GM12891 (cell line): ENCODE data around the gene ABCA1. TPM values are rescaled to one million over a fixed set of nuclear protein-coding genes. Genes with fewer than 3 reads are reported as not detected.
"Not testable (repeated sequence)": the region's sequence is repeated elsewhere in the genome, so short reads cannot be mapped to it uniquely, and the experiment has no call there.

Experiments
- DNase-seq: peaks from one replicate; pipeline ENCODE4 v3.0.0; 2011; ENCODE audit warnings: low spot score; ENCODE audit not compliant: insufficient read length
- FAIRE-seq: peaks from 2 replicates; lab custom pipeline; 2011; peaks lifted over from hg19 to GRCh38; lab: Jason Lieb, UNC
- PAX5 ChIP-seq: IDR thresholded peaks from 2 replicates; pipeline ENCODE4 v1.6.1; 2011; ENCODE audit warnings: low read length, moderate library complexity, mild to moderate bottlenecking; ENCODE audit not compliant: insufficient read depth, severe bottlenecking
- POLR2A ChIP-seq: IDR thresholded peaks from 2 replicates; pipeline ENCODE4 v1.6.1; 2011; ENCODE audit warnings: low read depth, low read length, control low read depth
- POLR2AphosphoS5 ChIP-seq: IDR thresholded peaks from 2 replicates; pipeline ENCODE4 v1.6.1; 2011; ENCODE audit warnings: low read depth, low read length, control low read depth
- POU2F2 ChIP-seq: IDR thresholded peaks from 2 replicates; pipeline ENCODE4 v1.6.1; 2011; ENCODE audit warnings: low read depth, mild to moderate bottlenecking, control low read depth, low read length, moderate library complexity
- SPI1 ChIP-seq: IDR thresholded peaks from 2 replicates; pipeline ENCODE4 v1.6.1; 2011; ENCODE audit warnings: low read depth, low read length, control low read depth
- TAF1 ChIP-seq: IDR thresholded peaks from 2 replicates; pipeline ENCODE4 v1.6.1; 2011; ENCODE audit warnings: low read depth, low read length, control low read depth
- polyA plus RNA-seq: library from polyadenylated mRNA; unstranded; fragments of >200 nt; gene quantifications from one replicate; pipeline ENCODE4 v1.2.1, GENCODE V29; 2012; ENCODE audit warnings: low read depth, missing spikeins, inconsistent platforms; ENCODE audit not compliant: missing spikeins

ABCA1 gene, protein sequence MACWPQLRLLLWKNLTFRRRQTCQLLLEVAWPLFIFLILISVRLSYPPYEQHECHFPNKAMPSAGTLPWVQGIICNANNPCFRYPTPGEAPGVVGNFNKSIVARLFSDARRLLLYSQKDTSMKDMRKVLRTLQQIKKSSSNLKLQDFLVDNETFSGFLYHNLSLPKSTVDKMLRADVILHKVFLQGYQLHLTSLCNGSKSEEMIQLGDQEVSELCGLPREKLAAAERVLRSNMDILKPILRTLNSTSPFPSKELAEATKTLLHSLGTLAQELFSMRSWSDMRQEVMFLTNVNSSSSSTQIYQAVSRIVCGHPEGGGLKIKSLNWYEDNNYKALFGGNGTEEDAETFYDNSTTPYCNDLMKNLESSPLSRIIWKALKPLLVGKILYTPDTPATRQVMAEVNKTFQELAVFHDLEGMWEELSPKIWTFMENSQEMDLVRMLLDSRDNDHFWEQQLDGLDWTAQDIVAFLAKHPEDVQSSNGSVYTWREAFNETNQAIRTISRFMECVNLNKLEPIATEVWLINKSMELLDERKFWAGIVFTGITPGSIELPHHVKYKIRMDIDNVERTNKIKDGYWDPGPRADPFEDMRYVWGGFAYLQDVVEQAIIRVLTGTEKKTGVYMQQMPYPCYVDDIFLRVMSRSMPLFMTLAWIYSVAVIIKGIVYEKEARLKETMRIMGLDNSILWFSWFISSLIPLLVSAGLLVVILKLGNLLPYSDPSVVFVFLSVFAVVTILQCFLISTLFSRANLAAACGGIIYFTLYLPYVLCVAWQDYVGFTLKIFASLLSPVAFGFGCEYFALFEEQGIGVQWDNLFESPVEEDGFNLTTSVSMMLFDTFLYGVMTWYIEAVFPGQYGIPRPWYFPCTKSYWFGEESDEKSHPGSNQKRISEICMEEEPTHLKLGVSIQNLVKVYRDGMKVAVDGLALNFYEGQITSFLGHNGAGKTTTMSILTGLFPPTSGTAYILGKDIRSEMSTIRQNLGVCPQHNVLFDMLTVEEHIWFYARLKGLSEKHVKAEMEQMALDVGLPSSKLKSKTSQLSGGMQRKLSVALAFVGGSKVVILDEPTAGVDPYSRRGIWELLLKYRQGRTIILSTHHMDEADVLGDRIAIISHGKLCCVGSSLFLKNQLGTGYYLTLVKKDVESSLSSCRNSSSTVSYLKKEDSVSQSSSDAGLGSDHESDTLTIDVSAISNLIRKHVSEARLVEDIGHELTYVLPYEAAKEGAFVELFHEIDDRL (N-terminal part only)
- 0.08 TPM for polyA plus RNA-seq

DNA sequence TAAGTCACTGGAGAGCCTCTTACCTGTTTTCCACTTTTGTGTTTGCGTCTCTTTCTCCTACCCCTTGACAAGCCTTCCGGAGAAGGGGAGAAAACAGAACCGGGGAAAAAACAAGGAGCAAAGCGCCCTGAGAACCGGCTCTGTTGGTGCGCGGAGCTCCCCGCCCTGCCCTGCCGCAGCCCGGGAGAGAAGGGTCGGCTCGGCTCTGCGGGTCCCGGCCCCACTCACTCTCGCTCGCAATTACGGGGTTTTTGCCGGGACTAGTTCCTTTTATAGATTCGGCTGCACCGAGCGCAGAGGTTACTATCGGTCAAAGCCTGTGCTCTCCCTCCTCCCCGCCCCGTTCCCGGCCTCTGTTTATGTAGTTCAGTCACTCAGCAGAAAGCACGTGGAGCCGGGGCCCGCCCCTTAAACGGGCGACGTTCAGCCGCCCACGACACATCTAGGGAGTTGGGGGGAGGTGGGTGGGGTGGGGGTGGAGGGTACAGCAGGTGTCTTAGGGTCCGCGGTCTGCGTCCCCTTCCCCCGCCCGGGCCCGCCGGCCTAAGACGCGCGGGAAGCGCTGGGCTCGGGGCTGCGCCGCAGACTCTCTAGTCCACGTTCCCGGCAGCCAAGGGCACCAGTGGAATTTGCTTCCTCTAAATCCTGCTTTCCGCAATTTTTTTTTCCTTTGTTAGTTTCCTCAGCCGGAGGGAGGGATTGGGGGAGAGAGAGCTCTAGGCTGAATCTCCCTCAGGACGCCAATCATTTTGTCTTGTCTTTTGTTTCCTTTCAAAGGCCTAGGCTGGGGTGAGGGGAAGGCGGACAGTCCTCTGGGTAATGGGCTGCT is at the start of gene ABCA1:
TSS of gene ABCA1 (minus strand) at position 244 of the 829 bp plus-strand sequence. CDS start 24,476 bp downstream, outside the sequence.
- no peak for TF ChIP-seq POLR2AphosphoS5
- no peak for TF ChIP-seq SPI1
- TF ChIP-seq POU2F2, result no peak
- FAIRE-seq, result no peak
- DNase-seq, result peak; percentile 67

DNA sequence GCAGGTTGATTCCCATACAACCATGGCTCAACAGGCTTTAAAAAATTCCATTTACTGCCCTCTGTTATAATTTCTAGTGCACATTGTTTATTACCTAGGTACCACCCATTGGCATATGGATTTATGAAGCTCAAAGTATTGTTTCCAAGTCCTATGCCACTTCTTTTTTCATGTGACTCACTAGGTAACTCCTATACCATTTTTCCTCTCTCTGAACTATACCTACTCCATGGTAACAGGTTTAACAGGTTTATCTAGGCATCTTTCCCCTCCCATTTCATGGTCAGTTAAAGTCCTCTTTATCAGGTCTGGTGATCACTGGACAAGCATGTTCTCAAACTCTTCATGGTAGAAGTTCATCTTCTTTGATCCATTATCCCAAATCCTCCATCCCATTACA is 49.6 kb upstream of the ABCA1 start:
- DNase-seq (no peak), FAIRE-seq (no peak)
- TF ChIP-seq TAF1 (no peak), POU2F2 (no peak), POLR2A (no peak), SPI1 (no peak), PAX5 (no peak), POLR2AphosphoS5 (no peak)

DNA sequence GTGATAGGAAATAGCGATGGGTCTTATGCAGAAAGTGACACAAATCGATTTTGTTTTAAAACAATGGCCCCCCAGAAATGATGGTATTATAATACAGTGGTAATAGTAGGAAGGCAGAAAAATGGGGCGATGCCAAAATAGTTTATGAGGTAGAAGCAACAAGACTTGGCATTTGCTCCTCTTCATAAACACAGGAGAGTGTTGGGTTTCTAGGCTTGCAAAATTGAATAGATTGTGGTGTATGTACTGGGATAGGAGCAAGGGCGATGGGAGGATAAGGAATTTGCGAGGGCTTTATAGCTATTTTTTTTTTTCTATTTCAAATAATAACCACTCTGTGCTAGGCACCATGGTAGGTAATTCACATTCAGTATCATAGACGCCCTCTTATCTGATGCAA is 49.2 kb upstream of the ABCA1 start:
- TF ChIP-seq SPI1 (no peak), POLR2A (no peak), POU2F2 (no peak), POLR2AphosphoS5 (no peak), TAF1 (no peak), PAX5 (no peak)
- FAIRE-seq (no peak), DNase-seq (no peak)

DNA sequence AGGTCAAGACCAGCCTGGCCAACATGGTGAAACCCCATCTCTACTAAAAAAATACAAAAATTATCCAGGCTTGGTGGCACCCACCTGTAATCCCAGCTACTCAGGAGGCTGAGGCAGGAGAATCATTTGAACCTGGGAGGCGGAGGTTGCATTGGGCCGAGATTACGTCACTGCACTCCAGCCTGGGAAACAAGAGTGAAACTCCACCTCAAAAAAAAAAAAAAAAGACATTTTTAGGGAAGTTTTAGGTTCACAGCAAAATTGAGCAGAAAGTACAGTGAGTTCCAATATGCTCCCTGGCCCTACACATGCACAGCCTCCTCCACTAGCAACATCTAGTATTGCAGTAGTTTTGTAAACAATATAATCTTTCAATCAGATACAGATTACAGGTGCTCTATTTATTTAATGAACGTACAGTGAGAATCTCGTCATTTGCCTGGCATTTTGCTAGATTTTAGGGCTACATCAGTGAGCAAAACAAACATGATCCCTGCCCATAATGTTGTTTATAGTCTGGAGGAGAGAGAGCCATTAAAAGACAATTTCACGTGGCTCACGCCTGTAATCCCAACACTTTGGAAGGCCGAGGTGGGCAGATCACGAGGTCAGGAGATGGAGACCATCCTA is 48.1 kb upstream of the ABCA1 start:
- FAIRE-seq, DNase-seq: not testable (repeated sequence)

DNA sequence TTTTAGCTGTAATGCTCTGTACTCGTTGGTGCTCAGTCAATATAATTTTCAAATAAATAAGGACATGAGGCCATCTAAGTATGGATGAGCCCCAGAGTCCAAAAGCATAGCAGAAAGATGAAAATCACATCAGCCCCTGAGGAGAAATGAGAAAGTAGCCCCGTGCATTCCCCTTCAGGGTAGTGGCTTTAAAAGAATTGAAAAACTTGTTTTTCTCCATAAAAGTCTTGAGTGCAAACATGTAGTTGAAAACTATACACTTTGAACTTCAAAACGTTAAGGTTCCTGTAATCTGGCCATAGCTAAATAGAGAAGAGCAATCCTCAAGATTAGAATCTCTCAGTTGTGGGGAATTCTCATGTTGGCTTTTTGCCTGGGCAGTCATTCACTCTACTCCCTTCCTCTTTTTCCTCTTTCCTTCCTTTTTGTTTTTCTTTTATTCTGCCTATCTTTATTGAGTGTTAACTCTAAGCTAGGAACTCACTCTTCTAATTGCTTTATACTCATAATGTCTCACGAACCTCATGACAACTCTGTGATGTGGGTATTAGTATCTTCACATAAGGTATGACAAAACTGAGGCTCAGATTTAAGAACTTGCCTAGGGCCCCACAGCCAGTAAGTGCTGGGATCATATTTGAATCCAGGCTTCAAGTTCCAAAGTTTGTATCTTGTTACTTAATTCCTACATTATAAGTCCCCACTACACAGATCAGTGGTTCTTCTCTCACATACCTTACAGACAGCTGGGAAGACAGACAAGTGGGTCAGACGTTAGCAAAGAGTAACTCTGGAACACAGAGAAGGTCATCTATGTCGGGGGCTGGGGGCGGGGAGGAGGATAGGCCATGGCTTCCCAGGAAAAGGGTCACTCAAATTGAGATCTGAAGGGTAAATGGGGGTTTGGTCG is 46.4 kb upstream of the ABCA1 start:
- FAIRE-seq (no peak), DNase-seq (no peak)

DNA sequence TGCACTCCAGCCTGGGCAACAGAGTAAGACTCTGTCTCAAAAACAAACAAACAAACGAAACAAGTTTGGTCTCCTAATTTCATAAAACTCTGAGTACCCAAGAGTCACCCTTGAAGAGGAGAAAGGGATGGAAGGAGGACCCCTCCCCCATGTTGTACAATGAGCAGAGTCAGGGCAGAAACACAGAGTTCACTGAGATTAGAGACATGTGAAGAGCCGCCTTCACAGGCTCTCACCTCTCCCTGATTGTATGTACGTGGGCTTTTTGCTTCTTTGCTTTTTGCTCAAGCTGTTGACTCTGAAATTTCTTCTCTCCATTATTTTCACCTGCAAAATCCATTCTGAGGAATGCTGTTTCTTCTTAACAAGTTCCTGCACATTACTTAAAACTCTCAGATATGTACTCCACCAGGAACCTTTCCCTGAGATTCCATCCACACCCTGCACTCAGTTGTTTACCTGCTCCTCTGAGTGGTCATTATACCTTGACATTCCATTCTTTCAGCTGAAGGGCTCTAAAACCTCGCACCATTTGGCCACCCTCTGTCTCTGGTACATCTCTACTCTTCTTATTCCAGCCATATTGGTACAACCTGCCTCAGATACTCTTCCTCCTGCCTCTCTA is 44.4 kb upstream of the ABCA1 start:
- FAIRE-seq (no peak), DNase-seq (no peak)
- no peak for TF ChIP-seq SPI1
- TF ChIP-seq POLR2A, result no peak
- TF ChIP-seq POLR2AphosphoS5, result no peak
- TF ChIP-seq POU2F2, result no peak
- TF ChIP-seq PAX5, result no peak
- TF ChIP-seq TAF1, result no peak

More for the DNA sequence above, 46.4 kb upstream of the ABCA1 start:
- TF ChIP-seq POU2F2, result no peak
- TF ChIP-seq TAF1, result no peak
- TF ChIP-seq PAX5, result no peak
- TF ChIP-seq POLR2AphosphoS5, result no peak
- no peak for TF ChIP-seq SPI1

DNA sequence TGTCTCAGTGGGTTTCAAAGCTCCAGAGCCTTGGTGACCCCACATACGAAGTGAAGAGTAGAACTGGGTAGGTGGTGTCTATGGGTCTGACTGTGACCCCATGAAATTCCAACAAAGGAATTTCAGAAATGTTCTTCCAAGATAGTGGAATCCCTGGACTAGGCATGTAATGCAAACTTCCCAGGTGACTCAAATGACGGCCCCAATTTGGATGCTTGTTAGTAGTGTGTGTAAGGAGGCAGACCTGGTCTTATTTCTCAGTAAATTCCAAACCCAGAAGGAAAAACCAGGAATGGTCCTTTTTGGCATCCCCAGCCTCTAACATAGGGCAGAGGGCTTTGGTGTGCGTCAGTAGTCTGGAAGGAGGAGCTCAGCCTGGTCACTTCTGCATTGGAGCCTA is 43.6 kb upstream of the ABCA1 start:
- no peak for FAIRE-seq
- TF ChIP-seq PAX5, result no peak
- no peak for TF ChIP-seq POU2F2
- no peak for TF ChIP-seq TAF1
- no peak for TF ChIP-seq POLR2AphosphoS5
- no peak for TF ChIP-seq SPI1
- no peak for TF ChIP-seq POLR2A
- DNase-seq, result no peak
